PC-3 (cell line): ENCODE measurements around the gene NPSR1. TPM values are rescaled to one million over a fixed set of nuclear protein-coding genes. Genes with fewer than 3 reads are reported as not detected.

Experiments used
- ATAC-seq: fragments of 200-7000 bp; cut with Tn5 transposase; 2 replicates; pipeline ENCODE4 v1.9.1; 2020; ENCODE audit warnings: mild to moderate bottlenecking, moderate library complexity
- BruUV-seq: library from RNA; stranded (reverse); fragments of 400-500 nt; replicated peaks from 2 replicates; lab custom pipeline; 2021; lab: Mats Ljungman, UMichigan
- CTCF ChIA-PET: fragments of 300-600 bp; sonication (Branson Sonifier 250); formaldehyde crosslinking; loops from one replicate; lab custom pipeline; 2022; ENCODE audit warnings: antibody characterized with exemption; lab: Charles Lee
- POLR2A ChIA-PET: fragments of 300-600 bp; sonication (Branson Sonifier 250); formaldehyde crosslinking; loops from one replicate; lab custom pipeline; 2022; ENCODE audit warnings: antibody characterized with exemption; ENCODE audit not compliant: unreplicated experiment; lab: Charles Lee
- DNase-seq: peaks from one replicate; pipeline ENCODE4 v3.0.0-alpha.2; 2015
- H2AFZ ChIP-seq: fragments of 300-600 bp; sonication (generic); 2 replicates; pipeline ENCODE4 v1.6.0; 2016; ENCODE audit warnings: antibody characterized with exemption, low read length
- H3F3A ChIP-seq: fragments of 300-600 bp; sonication (generic); one replicate; pipeline ENCODE4 v1.6.0; 2017; ENCODE audit warnings: antibody characterized with exemption, low read length, control low read depth, mild to moderate bottlenecking; ENCODE audit not compliant: unreplicated experiment
- H3K27ac ChIP-seq: fragments of 300-600 bp; sonication (generic); 2 replicates; pipeline ENCODE4 v1.5.1; 2016; ENCODE audit warnings: mild to moderate bottlenecking, low read length
- H3K27me3 ChIP-seq: fragments of 300-600 bp; sonication (generic); 2 replicates; pipeline ENCODE4 v1.6.1; 2016; ENCODE audit warnings: low read length, mixed read lengths
- H3K36me3 ChIP-seq: fragments of 300-600 bp; sonication (generic); 2 replicates; pipeline ENCODE4 v1.6.1; 2016; ENCODE audit warnings: low read depth, mixed run types, low read length, mixed read lengths
- H3K4me1 ChIP-seq: fragments of 300-600 bp; sonication (generic); 2 replicates; pipeline ENCODE4 v1.5.1; 2016; ENCODE audit warnings: low read length; ENCODE audit not compliant: insufficient read depth
- H3K4me2 ChIP-seq: fragments of 300-600 bp; sonication (generic); 2 replicates; pipeline ENCODE4 v1.6.0; 2016; ENCODE audit warnings: low read length
- H3K4me3 ChIP-seq: fragments of 300-600 bp; sonication (generic); 2 replicates; pipeline ENCODE4 v1.5.1; 2016; ENCODE audit warnings: mild to moderate bottlenecking, low read length, mixed read lengths
- H3K79me2 ChIP-seq: fragments of 300-600 bp; sonication (generic); 2 replicates; pipeline ENCODE4 v1.6.1; 2017; ENCODE audit warnings: low read length, mixed read lengths
- H3K9ac ChIP-seq: fragments of 300-600 bp; sonication (generic); 2 replicates; pipeline ENCODE4 v1.6.0; 2016; ENCODE audit warnings: mild to moderate bottlenecking, low read length
- H3K9me2 ChIP-seq: fragments of 300-600 bp; sonication (generic); replicated peaks from 2 replicates; pipeline ENCODE4 v1.6.1; 2016; ENCODE audit warnings: mixed run types, low read length, mixed read lengths
- H3K9me3 ChIP-seq: fragments of 300-600 bp; sonication (generic); 2 replicates; pipeline ENCODE4 v1.6.1; 2016; ENCODE audit warnings: low read length, mixed read lengths
- H4K20me1 ChIP-seq: fragments of 300-600 bp; sonication (generic); 2 replicates; pipeline ENCODE4 v1.6.1; 2016; ENCODE audit warnings: low read length, mixed read lengths
- EZH2 ChIP-seq: fragments of 300-600 bp; sonication (generic); IDR thresholded peaks from one replicate; pipeline ENCODE4 v1.6.1; 2017; ENCODE audit warnings: antibody characterized with exemption, mild to moderate bottlenecking, low read length; ENCODE audit not compliant: unreplicated experiment
- EZH2phosphoT487 ChIP-seq: fragments of 300-600 bp; sonication (generic); IDR thresholded peaks from 2 replicates; pipeline ENCODE4 v1.6.1; 2018; ENCODE audit warnings: mild to moderate bottlenecking, antibody characterized with exemption, low read length, borderline replicate concordance
- intact Hi-C: fragments of 100-400 bp; cut with micrococcal nuclease; formaldehyde crosslinking; loops from 2 replicates; pipeline ENCODE4 v1.9.0; 2023
- total RNA-seq: library from RNA; depleted of rRNA; stranded (reverse); fragments of >200 nt; gene quantifications from 2 replicates; pipeline ENCODE4 v1.2.3, GENCODE V29; 2014
- TF ChIP-seq, protein P1 (sequence below): fragments of 300-600 bp; sonication (generic); conservative IDR thresholded peaks from 2 replicates; pipeline ENCODE4 v1.5.1; 2017; ENCODE audit warnings: antibody characterized with exemption, low read depth, mild to moderate bottlenecking, low read length

The NPSR1 gene
- total RNA-seq, 1 experiment from 2014 or later = not detected

- intact Hi-C loops = no loop called here
- ChIA-PET CTCF (no interaction called here), POLR2A (no interaction called here)
- Histone ChIP-seq H3K4me1 (no peaks in the 10 kb centered on the region), H2AFZ (no peak overlapping the region), H4K20me1 (no peaks in the 10 kb centered on the region), H3K27ac (no peak overlapping the region), H3K27me3 (peaks cover 19% of the 10 kb centered on the region), H3K79me2 (no peaks in the 10 kb centered on the region), H3K4me3 (no peak overlapping the region), H3K9me3 (no peaks in the 10 kb centered on the region), H3K4me2 (no peak overlapping the region), H3F3A (no peaks in the 10 kb centered on the region), H3K36me3 (no peaks in the 10 kb centered on the region), H3K9me2 (no peaks in the 10 kb centered on the region), H3K9ac (no peak overlapping the region)
- BruUV-seq = no TSS peak
- no peak for ATAC-seq
- TF ChIP-seq, protein P1, sequence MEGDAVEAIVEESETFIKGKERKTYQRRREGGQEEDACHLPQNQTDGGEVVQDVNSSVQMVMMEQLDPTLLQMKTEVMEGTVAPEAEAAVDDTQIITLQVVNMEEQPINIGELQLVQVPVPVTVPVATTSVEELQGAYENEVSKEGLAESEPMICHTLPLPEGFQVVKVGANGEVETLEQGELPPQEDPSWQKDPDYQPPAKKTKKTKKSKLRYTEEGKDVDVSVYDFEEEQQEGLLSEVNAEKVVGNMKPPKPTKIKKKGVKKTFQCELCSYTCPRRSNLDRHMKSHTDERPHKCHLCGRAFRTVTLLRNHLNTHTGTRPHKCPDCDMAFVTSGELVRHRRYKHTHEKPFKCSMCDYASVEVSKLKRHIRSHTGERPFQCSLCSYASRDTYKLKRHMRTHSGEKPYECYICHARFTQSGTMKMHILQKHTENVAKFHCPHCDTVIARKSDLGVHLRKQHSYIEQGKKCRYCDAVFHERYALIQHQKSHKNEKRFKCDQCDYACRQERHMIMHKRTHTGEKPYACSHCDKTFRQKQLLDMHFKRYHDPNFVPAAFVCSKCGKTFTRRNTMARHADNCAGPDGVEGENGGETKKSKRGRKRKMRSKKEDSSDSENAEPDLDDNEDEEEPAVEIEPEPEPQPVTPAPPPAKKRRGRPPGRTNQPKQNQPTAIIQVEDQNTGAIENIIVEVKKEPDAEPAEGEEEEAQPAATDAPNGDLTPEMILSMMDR = no peak
- TF ChIP-seq EZH2phosphoT487 = no peak
- no peak for TF ChIP-seq EZH2
- no peak for DNase-seq
Observed at GRCh38 chr7:34719636-34720035, 61.6 kb downstream of the NPSR1 start.

GRCh38 chr7:34720289-34720688 is 62.3 kb downstream of the NPSR1 start:
- Histone ChIP-seq H3K9ac (no peak overlapping the region), H3K79me2 (no peaks in the 10 kb centered on the region), H3K36me3 (no peaks in the 10 kb centered on the region), H2AFZ (no peak overlapping the region), H3K27me3 (peaks cover 18% of the 10 kb centered on the region), H4K20me1 (no peaks in the 10 kb centered on the region), H3K27ac (no peak overlapping the region), H3K4me3 (no peak overlapping the region), H3F3A (no peaks in the 10 kb centered on the region), H3K9me2 (no peaks in the 10 kb centered on the region), H3K4me2 (no peak overlapping the region), H3K4me1 (no peaks in the 10 kb centered on the region), H3K9me3 (no peaks in the 10 kb centered on the region)
- ATAC-seq (no peak), DNase-seq (no peak)
- CTCF ChIA-PET = no interaction called here
- intact Hi-C loops = no loop called here
- BruUV-seq = no TSS peak
- POLR2A ChIA-PET = no interaction called here
- TF ChIP-seq EZH2phosphoT487 = no peak
- TF ChIP-seq, protein P1 = no peak
- TF ChIP-seq EZH2 = no peak

DNA sequence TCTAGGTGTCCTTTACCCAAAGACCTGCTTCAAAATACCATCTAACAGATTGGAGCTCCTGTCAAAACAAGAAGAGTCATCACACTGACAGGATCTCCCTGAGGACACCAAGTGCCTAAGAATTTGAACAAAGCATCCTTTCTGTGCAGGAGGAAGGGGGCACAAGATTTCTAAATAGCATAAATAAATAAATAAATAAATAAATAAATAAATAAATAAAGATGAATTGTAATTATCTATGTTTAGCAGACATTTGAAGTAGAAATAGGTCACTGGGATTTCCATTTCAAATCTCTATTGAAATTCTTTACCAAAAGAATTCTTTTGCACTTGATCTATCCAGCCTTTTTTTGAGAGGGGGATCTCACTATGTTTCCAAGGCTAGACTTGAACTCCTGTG is 65.3 kb downstream of the NPSR1 start:
- Histone ChIP-seq H3K36me3 (no peaks in the 10 kb centered on the region), H3F3A (no peaks in the 10 kb centered on the region), H3K27me3 (peaks cover 13% of the 10 kb centered on the region), H3K4me2 (no peak overlapping the region), H3K4me1 (no peaks in the 10 kb centered on the region), H4K20me1 (no peaks in the 10 kb centered on the region), H3K9ac (no peak overlapping the region), H3K4me3 (no peak overlapping the region), H3K27ac (no peak overlapping the region), H3K9me2 (no peaks in the 10 kb centered on the region), H3K9me3 (no peaks in the 10 kb centered on the region), H3K79me2 (no peaks in the 10 kb centered on the region), H2AFZ (no peak overlapping the region)
- no TSS peak for BruUV-seq
- CTCF ChIA-PET = no interaction called here
- POLR2A ChIA-PET = no interaction called here
- intact Hi-C loops = no loop called here
- ATAC-seq (no peak), DNase-seq (no peak)
- TF ChIP-seq, protein P1 = no peak
- TF ChIP-seq EZH2phosphoT487 = no peak
- no peak for TF ChIP-seq EZH2
